ENCODE measurements around the gene ANKRD52.

The ANKRD52 gene

GRCh38 chr12:56255671-56256070 lies 2.5 kb downstream of the ANKRD52 start:
- Histone ChIP-seq H3K27ac (replicated peaks) (no peak overlapping the region), H3K4me3 (replicated peaks; ENCODE audit: insufficient read depth, low read length) (no peak overlapping the region), H3K27me3 (ENCODE audit: insufficient read depth, poor library complexity, severe bottlenecking) (no peaks in the 10 kb centered on the region)
- DNase-seq (ENCODE audit: low read depth in 1 of 2, low spot score in 1 of 2), result no peak
- TF ChIP-seq GABPA (IDR thresholded peaks at IDR 0.05; ENCODE audit: low read depth), result no peak
- TF ChIP-seq SPI1 (IDR thresholded peaks at IDR 0.05; ENCODE audit: borderline replicate concordance, low read depth), result no peak
- TF ChIP-seq POLR2AphosphoS5 (IDR thresholded peaks at IDR 0.05; ENCODE audit: low read depth), result no peak

GRCh38 chr12:56253091-56253490 lies 5.1 kb downstream of the ANKRD52 start:
- Histone ChIP-seq H3K4me3 (replicated peaks; ENCODE audit: insufficient read depth, low read length) (no peak overlapping the region), H3K27me3 (ENCODE audit: insufficient read depth, poor library complexity, severe bottlenecking) (no peaks in the 10 kb centered on the region), H3K27ac (replicated peaks) (no peak overlapping the region)
- no peak for TF ChIP-seq REST (IDR thresholded peaks at IDR 0.05; ENCODE audit: insufficient replicate concordance, low read depth)
- TF ChIP-seq GABPA (IDR thresholded peaks at IDR 0.05; ENCODE audit: low read depth), result no peak
- TF ChIP-seq SPI1 (IDR thresholded peaks at IDR 0.05; ENCODE audit: borderline replicate concordance, low read depth), result no peak
- TF ChIP-seq CTCF (IDR thresholded peaks at IDR 0.05; ENCODE audit: insufficient read depth, low read length), result no peak
- TF ChIP-seq POLR2AphosphoS5 (IDR thresholded peaks at IDR 0.05; ENCODE audit: low read depth), result no peak
- no peak for DNase-seq (ENCODE audit: low read depth in 1 of 2, low spot score in 1 of 2)

- Histone ChIP-seq H3K27ac (replicated peaks) (no peak overlapping the region), H3K4me3 (replicated peaks; ENCODE audit: insufficient read depth, low read length) (no peak overlapping the region), H3K27me3 (ENCODE audit: insufficient read depth, poor library complexity, severe bottlenecking) (no peaks in the 10 kb centered on the region)
- no peak for TF ChIP-seq GABPA (IDR thresholded peaks at IDR 0.05; ENCODE audit: low read depth)
- TF ChIP-seq SPI1 (IDR thresholded peaks at IDR 0.05; ENCODE audit: borderline replicate concordance, low read depth), result no peak
- TF ChIP-seq CTCF (IDR thresholded peaks at IDR 0.05; ENCODE audit: insufficient read depth, low read length), result no peak
- TF ChIP-seq POLR2AphosphoS5 (IDR thresholded peaks at IDR 0.05; ENCODE audit: low read depth), result no peak
- no peak for TF ChIP-seq REST (IDR thresholded peaks at IDR 0.05; ENCODE audit: insufficient replicate concordance, low read depth)
- no peak for DNase-seq (ENCODE audit: low read depth in 1 of 2, low spot score in 1 of 2)
Observed at GRCh38 chr12:56252649-56253048, 5.5 kb downstream of the ANKRD52 start.

GRCh38 chr12:56248711-56249110 lies 9.5 kb downstream of the ANKRD52 start:
- no peak for DNase-seq (ENCODE audit: low read depth in 1 of 2, low spot score in 1 of 2)
- H3K4me3 ChIP-seq (replicated peaks; ENCODE audit: insufficient read depth, low read length), result no peak overlapping the region
- TF ChIP-seq GABPA (IDR thresholded peaks at IDR 0.05; ENCODE audit: low read depth) (no peak), CTCF (IDR thresholded peaks at IDR 0.05; ENCODE audit: insufficient read depth, low read length) (no peak), REST (IDR thresholded peaks at IDR 0.05; ENCODE audit: insufficient replicate concordance, low read depth) (no peak), POLR2AphosphoS5 (IDR thresholded peaks at IDR 0.05; ENCODE audit: low read depth) (no peak), SPI1 (IDR thresholded peaks at IDR 0.05; ENCODE audit: borderline replicate concordance, low read depth) (no peak)
- no peak overlapping the region for H3K27ac ChIP-seq (replicated peaks)
- H3K27me3 ChIP-seq (ENCODE audit: insufficient read depth, poor library complexity, severe bottlenecking), result no peaks in the 10 kb centered on the region
